Tibial nerve (tissue), 4 donors: ENCODE data around the gene EYA3. TPM values are rescaled to one million over a fixed set of nuclear protein-coding genes. Genes with fewer than 3 reads are reported as not detected.

Source experiments
- DNase-seq, 2 donors: peaks; one replicate each; pipeline ENCODE4 v3.0.0-alpha.2; 2019; ENCODE audit warnings: low spot score in 2 of 2
- H3K27ac ChIP-seq, 4 donors: fragments of 200-600 bp; sonication (generic) in 3 of 4; one replicate each; pipeline ENCODE4 v1.5.1; 2017 to 2019; ENCODE audit warnings: mild to moderate bottlenecking in 1 of 4
- H3K27me3 ChIP-seq, 2 donors: fragments of 200-600 bp; sonication (generic) in 1 of 2; one replicate each; pipeline versions ENCODE4 v1.5.1 to v1.6.0; 2017 to 2019
- H3K36me3 ChIP-seq, 3 donors: fragments of 200-600 bp; sonication (generic); one replicate each; pipeline ENCODE4 v1.5.1; 2018 to 2019
- H3K4me1 ChIP-seq, 4 donors: fragments of 200-600 bp; sonication (generic) in 3 of 4; one replicate each; pipeline ENCODE4 v1.5.1; 2017 to 2019
- H3K4me3 ChIP-seq, 4 donors: fragments of 200-600 bp; sonication (generic) in 3 of 4; one replicate each; pipeline ENCODE4 v1.5.1; 2017 to 2019; ENCODE audit warnings: mild to moderate bottlenecking in 1 of 4, moderate library complexity in 1 of 4
- H3K9me3 ChIP-seq, 4 donors: fragments of 200-600 bp; sonication (generic) in 3 of 4; one replicate each; pipeline ENCODE4 v1.5.1; 2017 to 2019
- EP300 ChIP-seq, 2 donors: sonication (generic); formaldehyde crosslinking; IDR thresholded peaks; one replicate each; pipeline ENCODE4 v1.6.1; 2017; ENCODE audit warnings: antibody characterized with exemption in 2 of 2, mild to moderate bottlenecking in 1 of 2
- POLR2A ChIP-seq, 2 donors: fragments of 450-650 bp; IDR thresholded peaks; one replicate each; pipeline ENCODE4 v1.6.1; 2017; ENCODE audit warnings: antibody characterized with exemption in 2 of 2, mild to moderate bottlenecking in 2 of 2, moderate library complexity in 2 of 2
- WGBS, 2 donors: methylation state at CpG; one replicate each; pipeline ENCODE4 v1.1.5; 2018; 5-methylcytosine and 5-hydroxymethylcytosine counted together
- total RNA-seq, 4 donors: library from RNA; depleted of rRNA; stranded (reverse); fragments of >200 nt; gene quantifications; one replicate each; pipeline ENCODE4 v1.1.0, GENCODE V29; 2016
- TF ChIP-seq, protein P1 (sequence below), 5 experiments: fragments of 200-600 bp in 3 of 5; fragments of 450-650 bp in 2 of 5; sonication (generic) in 3 of 5; IDR thresholded peaks; one replicate each; pipeline ENCODE4 v1.5.1; 2016 to 2019; ENCODE audit warnings: antibody characterized with exemption in 5 of 5, mild to moderate bottlenecking in 3 of 5, moderate library complexity in 2 of 5

The EYA3 gene
- total RNA-seq, 4 donors from 2014 or later = 9.2 to 17.6 (median 14.6) TPM

DNA sequence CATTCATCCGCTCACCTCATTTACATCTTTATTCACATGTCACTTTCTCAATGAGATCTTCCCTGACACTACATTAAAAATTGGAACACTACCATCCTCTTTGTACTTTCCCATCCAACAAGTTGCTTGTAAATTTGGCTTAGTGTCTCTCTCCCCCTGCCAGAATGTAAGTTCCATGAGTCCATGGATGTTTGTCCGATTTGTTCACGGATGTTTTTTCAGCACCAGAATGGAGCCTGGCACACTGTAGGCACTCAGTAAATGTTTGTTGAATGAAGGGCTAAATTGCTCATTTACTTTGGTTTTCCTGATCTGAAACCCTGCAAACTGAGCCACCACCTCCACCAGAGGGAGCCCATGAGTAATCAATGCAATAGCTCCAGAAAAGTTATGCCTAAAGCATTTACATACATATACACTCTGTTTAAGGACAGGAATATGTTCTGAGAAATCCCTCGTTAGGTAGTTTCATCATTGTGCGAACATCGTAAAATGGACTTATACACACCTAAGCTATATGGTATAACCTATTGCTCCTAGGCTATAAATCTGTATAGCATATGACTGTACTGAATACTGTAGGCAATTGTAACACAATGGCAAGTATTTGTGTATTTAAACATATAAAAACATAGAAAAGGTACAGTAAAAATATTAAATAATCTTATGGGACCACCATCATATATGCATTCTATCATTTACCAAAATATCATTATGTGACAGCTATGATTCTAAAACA, 2.8 kb upstream of the EYA3 start:
- Histone ChIP-seq H3K9me3 (no peaks in the 10 kb centered on the region), H3K36me3 (no peaks in the 10 kb centered on the region), H3K4me3 (no peak overlapping the region), H3K4me1 (peaks cover 0 to 22% (median 15%) of the 10 kb centered on the region in 4 donors), H3K27me3 (peaks cover 0 to 11% of the 10 kb centered on the region in 2 donors), H3K27ac (no peak overlapping the region)
- DNase-seq = peak; percentile 46 to 85
- WGBS, 2 donors = 38 to 51% methylated on average over 6 of the region's 6 CpGs
- TF ChIP-seq POLR2A (IDR thresholded peaks at IDR 0.05) = no peak
- TF ChIP-seq, protein P1, sequence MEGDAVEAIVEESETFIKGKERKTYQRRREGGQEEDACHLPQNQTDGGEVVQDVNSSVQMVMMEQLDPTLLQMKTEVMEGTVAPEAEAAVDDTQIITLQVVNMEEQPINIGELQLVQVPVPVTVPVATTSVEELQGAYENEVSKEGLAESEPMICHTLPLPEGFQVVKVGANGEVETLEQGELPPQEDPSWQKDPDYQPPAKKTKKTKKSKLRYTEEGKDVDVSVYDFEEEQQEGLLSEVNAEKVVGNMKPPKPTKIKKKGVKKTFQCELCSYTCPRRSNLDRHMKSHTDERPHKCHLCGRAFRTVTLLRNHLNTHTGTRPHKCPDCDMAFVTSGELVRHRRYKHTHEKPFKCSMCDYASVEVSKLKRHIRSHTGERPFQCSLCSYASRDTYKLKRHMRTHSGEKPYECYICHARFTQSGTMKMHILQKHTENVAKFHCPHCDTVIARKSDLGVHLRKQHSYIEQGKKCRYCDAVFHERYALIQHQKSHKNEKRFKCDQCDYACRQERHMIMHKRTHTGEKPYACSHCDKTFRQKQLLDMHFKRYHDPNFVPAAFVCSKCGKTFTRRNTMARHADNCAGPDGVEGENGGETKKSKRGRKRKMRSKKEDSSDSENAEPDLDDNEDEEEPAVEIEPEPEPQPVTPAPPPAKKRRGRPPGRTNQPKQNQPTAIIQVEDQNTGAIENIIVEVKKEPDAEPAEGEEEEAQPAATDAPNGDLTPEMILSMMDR (IDR thresholded peaks at IDR 0.05) = peak; percentile 45 to 67 (median 63)

DNA sequence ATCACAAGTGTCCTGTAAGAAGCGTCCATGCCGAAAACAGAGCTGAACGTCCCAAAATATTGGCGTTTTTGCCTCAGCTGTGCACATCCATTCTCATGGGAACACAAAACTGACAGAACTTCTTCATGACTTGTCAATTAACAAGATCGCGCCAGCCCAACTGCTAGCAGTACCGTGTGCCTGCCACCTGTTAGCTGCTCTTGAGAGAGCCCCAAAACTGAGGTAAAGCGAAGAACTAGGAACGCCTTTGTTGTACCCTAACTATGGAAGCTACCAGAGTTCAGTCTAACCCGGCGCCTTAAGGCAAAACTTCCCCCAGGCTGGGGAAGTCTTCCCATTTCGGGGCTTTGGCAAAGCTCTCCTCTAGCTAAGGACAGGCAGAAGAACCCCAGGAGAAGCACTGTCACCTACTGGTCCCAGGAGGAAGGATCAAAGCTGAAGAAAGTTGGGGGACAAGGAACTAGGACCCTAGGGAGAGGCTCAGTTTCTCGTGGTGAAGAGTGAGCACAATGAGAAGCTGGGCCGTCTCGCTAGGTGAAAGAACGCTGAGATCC, 719 bp downstream of the EYA3 start:
- TF ChIP-seq, protein P1 (IDR thresholded peaks at IDR 0.05) = no peak
- no peak for TF ChIP-seq POLR2A (IDR thresholded peaks at IDR 0.05)
- no peak for TF ChIP-seq EP300 (IDR thresholded peaks at IDR 0.05)
- peaks cover 0 to 24% (median 15%) of the 10 kb centered on the region in 4 donors for H3K4me1 ChIP-seq
- no peak for DNase-seq
- peak overlapping the region; percentile 64 to 90 (median 70) for H3K4me3 ChIP-seq
- peak overlapping the region; percentile 72 to 88 (median 86) for H3K27ac ChIP-seq
- H3K36me3 ChIP-seq = no peaks in the 10 kb centered on the region
- H3K9me3 ChIP-seq = no peaks in the 10 kb centered on the region
- WGBS, 2 donors = 4 to 5% methylated on average over 16 of the region's 16 CpGs
- no peaks in the 10 kb centered on the region for H3K27me3 ChIP-seq

DNA sequence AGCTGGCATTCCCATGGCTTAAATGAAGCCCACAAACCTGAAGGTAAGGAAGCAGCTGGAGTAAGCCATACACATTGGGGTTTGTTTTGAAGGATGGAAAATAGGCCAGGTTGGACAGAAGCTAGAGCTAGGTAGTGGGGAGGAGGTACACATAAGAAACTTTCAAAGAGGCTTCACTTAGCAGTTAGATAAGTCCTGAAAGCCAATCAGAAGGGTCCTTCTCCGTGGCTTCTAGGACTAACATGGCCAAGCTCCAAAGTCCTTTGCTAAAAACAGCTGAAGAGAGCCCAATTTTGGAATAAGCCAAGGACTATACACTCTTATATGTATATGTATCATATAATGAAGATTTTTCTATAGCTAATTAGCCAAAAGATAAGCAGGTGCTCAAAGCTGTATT, 1.8 kb downstream of the EYA3 start:
- no peaks in the 10 kb centered on the region for H3K27me3 ChIP-seq
- H3K4me3 ChIP-seq = no peak overlapping the region
- H3K27ac ChIP-seq = no peak overlapping the region
- DNase-seq = no peak
- TF ChIP-seq EP300 (IDR thresholded peaks at IDR 0.05) (no peak), POLR2A (IDR thresholded peaks at IDR 0.05) (no peak)
- TF ChIP-seq, protein P1 (IDR thresholded peaks at IDR 0.05) = no peak
- H3K9me3 ChIP-seq = no peaks in the 10 kb centered on the region
- WGBS, 2 donors = 69 to 86% methylated on average over 1 of the region's 1 CpG
- H3K4me1 ChIP-seq = peaks cover 0 to 24% (median 15%) of the 10 kb centered on the region in 4 donors
- H3K36me3 ChIP-seq = no peaks in the 10 kb centered on the region

DNA sequence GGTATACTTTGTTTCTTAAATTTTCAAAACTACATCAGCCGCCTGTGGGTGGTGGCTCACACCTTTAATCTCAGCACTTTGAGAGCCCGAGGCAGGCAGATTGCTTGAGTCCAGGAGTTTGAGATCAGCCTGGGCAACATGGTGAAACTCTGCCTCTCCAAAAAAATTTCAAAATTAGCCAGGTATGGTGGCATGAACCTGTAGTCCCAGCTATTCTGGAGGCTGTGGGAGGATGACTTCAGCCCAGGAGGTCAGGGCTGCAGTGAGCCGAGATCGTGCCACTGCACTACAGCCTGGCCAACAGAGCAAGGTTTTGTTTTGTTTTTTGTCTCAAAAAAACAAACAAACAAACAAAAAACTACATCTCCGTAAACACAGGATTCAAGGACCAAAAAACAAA, 3.3 kb downstream of the EYA3 start:
- TF ChIP-seq POLR2A (IDR thresholded peaks at IDR 0.05) (no peak), EP300 (IDR thresholded peaks at IDR 0.05) (no peak)
- TF ChIP-seq, protein P1 (IDR thresholded peaks at IDR 0.05) = no peak

DNA sequence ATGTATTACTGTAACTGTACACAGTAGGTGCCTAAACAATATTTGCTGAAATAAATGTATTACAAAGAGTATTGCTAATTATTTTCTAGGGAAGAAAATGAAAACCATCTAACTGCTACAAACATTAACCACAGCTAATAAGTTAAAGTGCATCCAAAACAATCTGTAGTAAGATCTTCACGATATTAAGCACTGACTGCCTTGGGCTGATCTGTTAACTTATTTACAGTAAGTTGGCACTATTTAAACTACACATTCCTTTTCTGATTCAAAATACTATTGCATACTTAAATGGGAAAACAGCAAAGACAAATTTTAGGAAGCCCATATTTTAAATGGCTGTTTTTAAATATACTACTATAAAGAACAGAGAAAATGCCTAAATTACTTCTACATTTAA, 4.5 kb downstream of the EYA3 start:
- Histone ChIP-seq H3K27me3 (no peaks in the 10 kb centered on the region), H3K9me3 (no peaks in the 10 kb centered on the region), H3K4me3 (no peak overlapping the region), H3K36me3 (peaks cover 0 to 18% (median 0%) of the 10 kb centered on the region in 3 donors), H3K4me1 (peaks cover 0 to 26% (median 15%) of the 10 kb centered on the region in 4 donors), H3K27ac (no peak overlapping the region)
- WGBS, 2 donors = 71 to 77% methylated on average over 1 of the region's 1 CpG
- no peak for DNase-seq
- TF ChIP-seq, protein P1 (IDR thresholded peaks at IDR 0.05) = no peak
- no peak for TF ChIP-seq POLR2A (IDR thresholded peaks at IDR 0.05)
- no peak for TF ChIP-seq EP300 (IDR thresholded peaks at IDR 0.05)

More for the DNA sequence above, 3.3 kb downstream of the EYA3 start:
- no peak for DNase-seq
- H3K4me3 ChIP-seq = no peak overlapping the region
- peaks cover 0 to 24% (median 15%) of the 10 kb centered on the region in 4 donors for H3K4me1 ChIP-seq
- no peaks in the 10 kb centered on the region for H3K9me3 ChIP-seq
- peaks cover 0 to 8% (median 0%) of the 10 kb centered on the region in 3 donors for H3K36me3 ChIP-seq
- no peaks in the 10 kb centered on the region for H3K27me3 ChIP-seq
- 79 to 82% methylated on average over 5 of the region's 5 CpGs for whole genome bisulfite sequencing, 2 donors
- H3K27ac ChIP-seq = no peak overlapping the region
